Fibroblast of lung (primary cell): ENCODE measurements around the gene SCN8A. TPM values are rescaled to one million over a fixed set of nuclear protein-coding genes. Genes with fewer than 3 reads are reported as not detected.

Experiments
- DNase-seq, 2 donors: peaks; one replicate each; pipeline versions ENCODE4 v3.0.0 to v3.0.0-alpha.2; 2010; ENCODE audit warnings: low read depth in 2 of 2
- H2AFZ ChIP-seq: 2 replicates; pipeline ENCODE4 v1.5.1; 2012; ENCODE audit warnings: low read length, control low read depth, inconsistent platforms
- H3K27ac ChIP-seq: 2 replicates; pipeline ENCODE4 v1.5.1; 2011; ENCODE audit warnings: low read length, control low read depth; ENCODE audit not compliant: insufficient read depth
- H3K27me3 ChIP-seq: 2 replicates; pipeline ENCODE4 v1.5.1; 2011; ENCODE audit warnings: mild to moderate bottlenecking, low read length; ENCODE audit not compliant: control insufficient read depth, insufficient read depth
- H3K36me3 ChIP-seq: 2 replicates; pipeline ENCODE4 v1.5.1; 2011; ENCODE audit warnings: low read length; ENCODE audit not compliant: control insufficient read depth, insufficient read depth
- H3K4me1 ChIP-seq: 2 replicates; pipeline ENCODE4 v1.5.1; 2011; ENCODE audit warnings: low read length; ENCODE audit not compliant: control insufficient read depth, insufficient read depth; ENCODE audit errors: extremely low read depth
- H3K4me2 ChIP-seq: 2 replicates; pipeline ENCODE4 v1.5.1; 2011; ENCODE audit warnings: low read length, control low read depth; ENCODE audit not compliant: insufficient read depth; ENCODE audit errors: extremely low read depth
- H3K4me3 ChIP-seq, 4 experiments: fragments of 200-600 bp in 1 of 4; sonication (generic) in 1 of 4; replicated peaks in 1 of 4; 2 replicates each; pipeline ENCODE4 v1.5.1; 2011 to 2016; ENCODE audit warnings: low read length in 4 of 4, low read depth in 3 of 4, mild to moderate bottlenecking in 3 of 4, control low read depth in 2 of 4, inconsistent platforms in 1 of 4, mixed read lengths in 1 of 4; ENCODE audit not compliant: insufficient read depth in 1 of 4; ENCODE audit errors: control extremely low read depth in 1 of 4
- H3K79me2 ChIP-seq: 2 replicates; pipeline ENCODE4 v1.5.1; 2012; ENCODE audit warnings: mild to moderate bottlenecking, low read length, inconsistent platforms; ENCODE audit not compliant: control insufficient read depth, insufficient read depth
- H3K9ac ChIP-seq: 2 replicates; pipeline ENCODE4 v1.5.1; 2011; ENCODE audit warnings: mild to moderate bottlenecking, low read length, control low read depth; ENCODE audit not compliant: insufficient read depth
- H3K9me3 ChIP-seq: 2 replicates; pipeline ENCODE4 v1.5.1; 2012; ENCODE audit warnings: low read depth, low read length; ENCODE audit not compliant: control insufficient read depth, insufficient read depth
- H4K20me1 ChIP-seq: 2 replicates; pipeline ENCODE4 v1.5.1; 2011; ENCODE audit warnings: low read length; ENCODE audit not compliant: control insufficient read depth, insufficient read depth; ENCODE audit errors: extremely low read depth
- CTCF ChIP-seq, 2 donors: IDR thresholded peaks in 1 of 2; conservative IDR thresholded peaks in 1 of 2; 1 replicate in 1 of 2; 2 replicates in 1 of 2; pipeline ENCODE4 v1.5.1; 2011 to 2012; ENCODE audit warnings: low read length in 2 of 2, control low read depth in 1 of 2, inconsistent platforms in 1 of 2, low read depth in 1 of 2, mild to moderate bottlenecking in 1 of 2
- EZH2 ChIP-seq: IDR thresholded peaks from 2 replicates; pipeline ENCODE4 v1.5.1; 2012; ENCODE audit warnings: low read length, control low read depth, mild to moderate bottlenecking; ENCODE audit errors: missing control alignments
- polyA plus RNA-seq, 2 donors: library from polyadenylated mRNA; depleted of rRNA in 1 of 2; stranded (reverse) in 1 of 2; unstranded in 1 of 2; fragments of >200 nt; gene quantifications; 2 replicates each; pipeline ENCODE4 v1.2.1, GENCODE V29; 2011 to 2012; ENCODE audit warnings: missing spikeins in 1 of 2
- total RNA-seq: library from RNA; depleted of rRNA; stranded (reverse); fragments of >200 nt; gene quantifications from 2 replicates; pipeline ENCODE4 v1.2.1, GENCODE V29; 2014

SCN8A gene
- total and polyA plus RNA-seq, 2 donors (not counting 1 experiment from before 2014, with no cell fraction given): 12.8 to 27.2 TPM

DNA sequence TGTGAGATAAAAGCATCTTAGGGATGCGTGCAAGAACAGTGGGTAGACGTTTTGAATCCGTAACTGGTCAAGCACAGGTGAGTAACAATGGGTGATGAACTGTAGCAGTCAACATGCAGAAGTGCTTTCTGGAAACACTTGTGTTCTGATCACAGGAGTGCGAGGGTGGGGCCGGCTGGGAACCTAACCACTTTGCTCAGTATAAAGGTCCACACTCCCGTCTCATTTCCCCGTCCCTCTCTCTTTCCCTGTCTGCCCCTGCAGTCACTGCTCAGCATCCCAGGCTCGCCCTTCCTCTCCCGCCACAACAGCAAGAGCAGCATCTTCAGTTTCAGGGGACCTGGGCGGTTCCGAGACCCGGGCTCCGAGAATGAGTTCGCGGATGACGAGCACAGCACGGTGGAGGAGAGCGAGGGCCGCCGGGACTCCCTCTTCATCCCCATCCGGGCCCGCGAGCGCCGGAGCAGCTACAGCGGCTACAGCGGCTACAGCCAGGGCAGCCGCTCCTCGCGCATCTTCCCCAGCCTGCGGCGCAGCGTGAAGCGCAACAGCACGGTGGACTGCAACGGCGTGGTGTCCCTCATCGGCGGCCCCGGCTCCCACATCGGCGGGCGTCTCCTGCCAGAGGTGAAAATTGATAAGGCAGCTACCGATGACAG lies 130.4 kb downstream of the SCN8A start:
- peak; percentile 40 to 51 for DNase-seq
- Histone ChIP-seq H3K4me3 (peak overlapping the region; percentile 35 to 49 (median 41)), H3K27ac (no peak overlapping the region), H3K79me2 (no peaks in the 10 kb centered on the region), H3K9me3 (no peaks in the 10 kb centered on the region), H2AFZ (peak overlapping the region; percentile 80), H3K4me2 (peak overlapping the region; percentile 92), H3K4me1 (peaks cover 4% of the 10 kb centered on the region), H4K20me1 (no peaks in the 10 kb centered on the region), H3K36me3 (no peaks in the 10 kb centered on the region), H3K27me3 (no peaks in the 10 kb centered on the region), H3K9ac (no peak overlapping the region)
- TF ChIP-seq EZH2: no peak
- TF ChIP-seq CTCF (conservative IDR thresholded peaks at IDR 0.05 in 1 of 2, IDR thresholded peaks at IDR 0.05 in 1 of 2; ENCODE audit: low read depth in 1 of 2, low read length in 2 of 2): peak; percentile 14 to 31

GRCh38 chr12:51722431-51722830 lies 131.4 kb downstream of the SCN8A start:
- H3K4me1 ChIP-seq: peaks cover 4% of the 10 kb centered on the region
- no peak overlapping the region for H3K4me3 ChIP-seq
- H4K20me1 ChIP-seq: no peaks in the 10 kb centered on the region
- H3K27ac ChIP-seq: no peak overlapping the region
- H2AFZ ChIP-seq: no peak overlapping the region
- H3K4me2 ChIP-seq: no peak overlapping the region
- no peak overlapping the region for H3K9ac ChIP-seq
- no peaks in the 10 kb centered on the region for H3K9me3 ChIP-seq
- H3K36me3 ChIP-seq: no peaks in the 10 kb centered on the region
- DNase-seq: no peak
- H3K27me3 ChIP-seq: no peaks in the 10 kb centered on the region
- no peaks in the 10 kb centered on the region for H3K79me2 ChIP-seq
- no peak for TF ChIP-seq CTCF (conservative IDR thresholded peaks at IDR 0.05 in 1 of 2, IDR thresholded peaks at IDR 0.05 in 1 of 2; ENCODE audit: low read depth in 1 of 2, low read length in 2 of 2)
- TF ChIP-seq EZH2: no peak

GRCh38 chr12:51726161-51726560 lies 135.1 kb downstream of the SCN8A start:
- H3K4me3 ChIP-seq: no peak overlapping the region
- H2AFZ ChIP-seq: no peak overlapping the region
- no peak for DNase-seq
- TF ChIP-seq CTCF (conservative IDR thresholded peaks at IDR 0.05 in 1 of 2, IDR thresholded peaks at IDR 0.05 in 1 of 2; ENCODE audit: low read depth in 1 of 2, low read length in 2 of 2): no peak
- no peak for TF ChIP-seq EZH2
- no peaks in the 10 kb centered on the region for H3K79me2 ChIP-seq
- H3K36me3 ChIP-seq: no peaks in the 10 kb centered on the region
- H3K4me2 ChIP-seq: no peak overlapping the region
- H4K20me1 ChIP-seq: no peaks in the 10 kb centered on the region
- no peaks in the 10 kb centered on the region for H3K27me3 ChIP-seq
- no peak overlapping the region for H3K9ac ChIP-seq
- peaks cover 6% of the 10 kb centered on the region for H3K4me1 ChIP-seq
- H3K9me3 ChIP-seq: no peaks in the 10 kb centered on the region
- H3K27ac ChIP-seq: no peak overlapping the region
